Glomerular visceral epithelial cell (primary cell): ENCODE data around the gene KRTAP5-9.
"Not testable (repeated sequence)": the region's sequence is repeated elsewhere in the genome, so short reads cannot be mapped to it uniquely, and the experiment has no call there.

Experiments
- DNase-seq: peaks from one replicate; pipeline ENCODE4 v3.0.0-alpha.2; 2016; ENCODE audit errors: extremely low spot score

Gene KRTAP5-9

GRCh38 chr11:71534711-71535608 is 13.3 kb upstream of the KRTAP5-9 start:
- DNase-seq: not testable (repeated sequence)

DNA sequence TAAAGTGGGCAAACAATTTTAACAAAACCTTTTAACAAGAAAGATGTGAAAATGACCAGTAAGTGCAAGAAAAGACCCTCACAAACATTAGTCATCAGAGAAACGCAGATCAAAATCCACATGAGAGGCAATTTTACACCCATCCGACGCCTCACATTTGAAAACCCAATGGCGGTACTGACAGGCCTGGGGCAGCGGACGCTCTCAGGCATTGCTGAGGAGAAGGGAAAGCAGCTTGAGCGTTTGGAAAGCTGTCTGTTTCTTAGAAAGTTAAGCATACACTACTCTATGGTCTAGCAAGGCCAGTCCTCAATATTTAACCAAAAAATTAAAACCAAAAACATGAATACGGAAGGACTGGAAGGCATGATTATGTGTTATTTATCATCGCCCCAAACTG is 12.4 kb upstream of the KRTAP5-9 start:
- DNase-seq: no peak

- no peak for DNase-seq
Observed at GRCh38 chr11:71537537-71537936, 10.7 kb upstream of the KRTAP5-9 start.

GRCh38 chr11:71537977-71538665 is 10.1 kb upstream of the KRTAP5-9 start, which contains the start of gene KRTAP5-8:
TSS of gene KRTAP5-8 (plus strand) at chr11:71538025. CDS start at chr11:71538056, 31 bp downstream.
- not testable (repeated sequence) for DNase-seq

GRCh38 chr11:71538666-71538990 is 9.6 kb upstream of the KRTAP5-9 start:
- no peak for DNase-seq

- no peak for DNase-seq
Observed at GRCh38 chr11:71539017-71539416, 9.2 kb upstream of the KRTAP5-9 start.

- DNase-seq: not testable (repeated sequence)
Observed at GRCh38 chr11:71539971-71540370, 8.2 kb upstream of the KRTAP5-9 start.

GRCh38 chr11:71540521-71541304 is 7.5 kb upstream of the KRTAP5-9 start:
- DNase-seq: not testable (repeated sequence)

GRCh38 chr11:71542382-71542781 is 5.8 kb upstream of the KRTAP5-9 start:
- no peak for DNase-seq

DNA sequence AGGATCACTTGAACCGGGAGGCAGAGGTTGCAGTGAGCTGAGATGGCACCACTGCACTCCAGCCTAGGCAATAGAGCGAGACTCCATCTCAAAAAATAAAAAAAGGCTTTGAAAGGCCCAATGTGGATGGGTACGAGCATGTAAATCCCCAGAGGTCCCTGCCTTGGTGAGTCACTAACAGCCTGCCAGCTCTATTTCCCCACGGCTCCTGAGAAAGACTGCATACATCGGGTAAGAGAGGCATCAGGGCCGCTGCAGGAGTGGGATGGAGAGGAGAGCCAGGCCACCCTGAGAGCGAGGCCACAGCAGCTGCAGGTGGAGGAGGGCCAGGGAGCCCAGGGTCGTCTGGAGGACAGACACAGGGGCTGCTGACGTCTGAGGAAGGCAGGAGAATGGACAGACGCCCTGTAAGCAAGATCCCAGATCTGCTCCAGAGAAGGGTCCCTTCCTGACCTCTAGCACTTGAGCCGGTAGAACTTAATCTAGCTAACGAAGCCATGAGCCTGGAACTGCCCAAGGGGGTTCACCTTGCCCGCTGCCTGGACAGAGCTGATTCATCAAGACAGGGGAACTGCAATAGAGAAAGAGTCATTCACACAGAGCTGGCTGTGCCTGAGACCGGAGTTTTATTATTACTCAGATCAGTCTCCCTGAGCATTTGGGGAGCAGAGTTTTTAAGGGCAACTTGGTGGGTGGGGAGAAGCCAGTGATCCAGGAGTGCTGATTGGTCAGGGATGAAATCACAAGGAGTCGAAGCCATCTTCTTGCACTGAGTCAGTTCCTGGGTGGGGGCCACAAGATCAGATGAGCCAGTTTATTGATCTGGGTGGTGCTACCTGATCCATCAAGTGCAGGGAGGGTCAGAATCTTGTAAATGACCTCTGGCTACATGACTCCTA is 5.1 kb upstream of the KRTAP5-9 start:
- no peak for DNase-seq

DNA sequence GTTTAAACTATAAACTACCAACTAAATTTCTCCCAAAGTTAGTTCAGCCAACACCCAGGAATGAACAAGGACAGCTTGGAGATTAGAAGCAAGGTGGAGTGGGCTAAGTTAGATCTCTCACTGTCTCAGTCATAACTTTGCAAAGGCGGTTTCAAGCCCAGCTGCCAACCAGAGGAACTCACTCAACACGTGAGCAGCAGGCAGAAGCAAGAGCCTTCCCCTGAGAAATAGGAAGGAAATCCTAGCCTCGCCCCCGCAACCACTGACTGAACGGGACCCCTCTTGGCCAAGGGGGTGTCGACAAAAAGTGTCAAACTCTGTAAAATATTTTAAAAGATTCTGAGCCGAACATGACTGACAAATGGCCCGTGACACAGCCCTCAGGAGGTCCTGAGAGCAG is 4.4 kb upstream of the KRTAP5-9 start:
- no peak for DNase-seq

GRCh38 chr11:71544525-71545214 is 3.5 kb upstream of the KRTAP5-9 start:
- DNase-seq: no peak

DNA sequence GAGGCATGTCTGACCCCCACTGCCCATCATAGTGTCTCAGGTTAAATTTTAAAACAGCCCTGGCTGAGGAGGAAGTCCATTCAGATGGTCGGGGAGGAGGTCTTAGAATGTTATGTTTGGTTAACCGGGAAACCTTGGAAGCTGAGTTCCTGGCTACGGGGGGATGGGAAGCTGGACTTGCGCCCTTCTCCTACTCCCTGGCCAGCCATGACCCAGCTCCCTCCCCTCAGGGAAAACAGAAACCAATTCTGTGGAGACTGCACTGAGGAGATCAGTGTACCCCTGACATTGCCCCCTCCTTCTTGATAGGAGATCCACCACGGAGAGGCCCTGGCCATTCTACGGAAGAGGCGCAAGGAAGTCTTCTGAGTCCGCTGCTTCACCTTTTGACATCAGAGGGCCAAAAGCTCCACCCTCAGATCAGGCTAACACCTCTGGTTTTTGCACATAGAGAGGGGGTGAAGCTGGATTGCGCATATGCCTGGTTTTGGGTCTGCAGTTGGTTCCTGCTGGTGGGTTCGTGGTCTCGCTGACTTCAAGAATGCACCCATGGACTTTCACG is 2.7 kb upstream of the KRTAP5-9 start:
- no peak for DNase-seq

DNA sequence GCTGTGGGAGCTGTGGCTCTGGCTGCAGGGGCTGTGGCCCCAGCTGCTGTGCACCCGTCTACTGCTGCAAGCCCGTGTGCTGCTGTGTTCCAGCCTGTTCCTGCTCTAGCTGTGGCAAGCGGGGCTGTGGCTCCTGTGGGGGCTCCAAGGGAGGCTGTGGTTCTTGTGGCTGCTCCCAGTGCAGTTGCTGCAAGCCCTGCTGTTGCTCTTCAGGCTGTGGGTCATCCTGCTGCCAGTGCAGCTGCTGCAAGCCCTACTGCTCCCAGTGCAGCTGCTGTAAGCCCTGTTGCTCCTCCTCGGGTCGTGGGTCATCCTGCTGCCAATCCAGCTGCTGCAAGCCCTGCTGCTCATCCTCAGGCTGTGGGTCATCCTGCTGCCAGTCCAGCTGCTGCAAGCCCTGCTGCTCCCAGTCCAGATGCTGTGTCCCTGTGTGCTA is 514 bp downstream of the KRTAP5-9 start:
- no peak for DNase-seq

GRCh38 chr11:71551711-71552110 is 3.5 kb downstream of the KRTAP5-9 start:
- DNase-seq: no peak

GRCh38 chr11:71554996-71555395 is 6.8 kb downstream of the KRTAP5-9 start:
- DNase-seq: no peak

GRCh38 chr11:71555508-71555907 is 7.3 kb downstream of the KRTAP5-9 start:
- DNase-seq: no peak

DNA sequence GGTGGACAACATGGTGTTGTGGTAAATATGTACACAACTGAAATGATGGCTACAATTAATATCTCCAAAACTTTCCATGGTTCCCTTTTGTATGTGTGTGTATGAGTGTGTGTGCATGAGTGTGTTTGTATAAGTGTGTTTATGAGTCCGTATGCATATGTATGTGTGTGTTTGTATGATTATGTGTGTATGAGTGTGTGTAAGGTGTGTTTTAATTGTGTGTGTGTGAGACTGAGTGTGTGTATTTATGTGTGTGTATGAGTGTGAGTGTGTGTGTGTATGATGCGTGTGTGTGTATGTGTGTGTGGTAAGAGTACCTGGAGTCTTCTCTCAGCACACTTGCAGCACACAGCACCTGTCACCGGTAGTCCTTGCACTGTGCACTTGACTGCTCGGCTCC is 7.8 kb downstream of the KRTAP5-9 start:
- DNase-seq: no peak

- no peak for DNase-seq
Observed at GRCh38 chr11:71557257-71557656, 9.0 kb downstream of the KRTAP5-9 start.

DNA sequence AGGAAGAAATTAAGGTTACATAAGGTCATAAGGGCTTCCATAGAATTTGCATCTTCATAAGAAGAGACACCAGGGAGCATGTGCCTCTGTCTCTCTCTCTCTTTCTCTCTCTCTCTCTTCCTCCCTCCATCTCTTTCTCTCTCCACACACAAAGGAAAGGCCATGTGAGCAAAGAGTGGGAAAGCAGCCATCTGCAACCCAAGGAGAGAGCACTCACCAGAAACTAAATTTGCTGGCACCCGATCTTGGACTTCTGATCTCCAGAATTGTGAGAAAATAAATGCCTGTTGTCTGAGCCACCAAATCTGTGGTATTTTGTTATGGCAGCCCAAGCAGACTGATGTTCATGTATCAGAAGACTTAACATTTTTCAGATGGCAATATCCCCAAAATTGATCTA is 10.8 kb downstream of the KRTAP5-9 start:
- no peak for DNase-seq
